ENCODE results near the gene MEOX1. TPM values are rescaled to one million over a fixed set of nuclear protein-coding genes. Genes with fewer than 3 reads are reported as not detected.

MEOX1 gene
- total RNA-seq, 4 donors from 2014 or later, result 0.32 to 4.5 (median 0.96) TPM; not detected in 1

GRCh38 chr17:43648916-43649315 lies 12.8 kb downstream of the MEOX1 start:
- no peak overlapping the region for H3K27ac ChIP-seq
- peaks cover 30% of the 10 kb centered on the region for H3K27me3 ChIP-seq
- no peak for DNase-seq
- no peaks in the 10 kb centered on the region for H3K36me3 ChIP-seq
- no peaks in the 10 kb centered on the region for H3K9me3 ChIP-seq
- in situ Hi-C loops (cut with MboI; ENCODE audit: low pct_ligation_motif_present in 1 of 4, low pct_unique_long_range_greater_than_20kb in 1 of 4, low sequenced_read_pairs in 3 of 4), result no loop called here
- TF ChIP-seq CTCF (IDR thresholded peaks at IDR 0.05), result no peak
- no peak for TF ChIP-seq EP300 (IDR thresholded peaks at IDR 0.05; ENCODE audit: low read depth)
- TF ChIP-seq POLR2AphosphoS5 (IDR thresholded peaks at IDR 0.05), result no peak
- no peak for TF ChIP-seq POLR2A (IDR thresholded peaks at IDR 0.05)
- WGBS, 2 donors (ENCODE audit: low coverage in 1 of 2), result 91% methylated on average over 7 of the region's 7 CpGs; no CpG with 5 or more reads in 1 of the 2 donors
- H3K4me1 ChIP-seq, result peaks cover 0 to 12% (median 4%) of the 10 kb centered on the region in 4 donors
- no peak overlapping the region for H3K4me3 ChIP-seq
- intact Hi-C loops (cut with DNase I; ENCODE audit: low total_unique reads), result no loop called here

- intact Hi-C loops (cut with DNase I; ENCODE audit: low total_unique reads), result no loop called here
- WGBS, 2 donors (ENCODE audit: low coverage in 1 of 2), result 8 to 23% methylated on average over 5 to 42 of the region's 72 CpGs
- no peaks in the 10 kb centered on the region for H3K36me3 ChIP-seq
- H3K4me3 ChIP-seq, result peak overlapping the region; percentile 26 to 50 (median 37)
- no peak for TF ChIP-seq EP300 (IDR thresholded peaks at IDR 0.05; ENCODE audit: low read depth)
- TF ChIP-seq POLR2A (IDR thresholded peaks at IDR 0.05), result no peak
- TF ChIP-seq POLR2AphosphoS5 (IDR thresholded peaks at IDR 0.05), result no peak
- TF ChIP-seq CTCF (IDR thresholded peaks at IDR 0.05), result no peak
- H3K27ac ChIP-seq, result peak overlapping the region; percentile 65 to 73 (median 66)
- H3K4me1 ChIP-seq, result peaks cover 0 to 12% (median 4%) of the 10 kb centered on the region in 4 donors
- H3K9me3 ChIP-seq, result no peaks in the 10 kb centered on the region
- H3K27me3 ChIP-seq, result peaks cover 33% of the 10 kb centered on the region
- in situ Hi-C loops (cut with MboI; ENCODE audit: low pct_ligation_motif_present in 1 of 4, low pct_unique_long_range_greater_than_20kb in 1 of 4, low sequenced_read_pairs in 3 of 4), result no loop called here
- peak; percentile 37 for DNase-seq
Measured at GRCh38 chr17:43645765-43646481, 15.8 kb downstream of the MEOX1 start.

- TF ChIP-seq POLR2AphosphoS5 (IDR thresholded peaks at IDR 0.05), result no peak
- TF ChIP-seq EP300 (IDR thresholded peaks at IDR 0.05; ENCODE audit: low read depth), result no peak
- no peak for TF ChIP-seq CTCF (IDR thresholded peaks at IDR 0.05)
- no peak for TF ChIP-seq POLR2A (IDR thresholded peaks at IDR 0.05)
- intact Hi-C loops (cut with DNase I; ENCODE audit: low total_unique reads), result no loop called here
- H3K27ac ChIP-seq, result peak overlapping the region; percentile 65 to 73 (median 66)
- H3K27me3 ChIP-seq, result peaks cover 33% of the 10 kb centered on the region
- H3K4me1 ChIP-seq, result peaks cover 0 to 12% (median 4%) of the 10 kb centered on the region in 4 donors
- H3K4me3 ChIP-seq, result peak overlapping the region in 1 of 4 donors; percentile 50
- in situ Hi-C loops (cut with MboI; ENCODE audit: low pct_ligation_motif_present in 1 of 4, low pct_unique_long_range_greater_than_20kb in 1 of 4, low sequenced_read_pairs in 3 of 4), result no loop called here
- no peaks in the 10 kb centered on the region for H3K9me3 ChIP-seq
- WGBS, 2 donors (ENCODE audit: low coverage in 1 of 2), result 67 to 89% methylated on average over 6 to 16 of the region's 16 CpGs
- DNase-seq, result no peak
- H3K36me3 ChIP-seq, result no peaks in the 10 kb centered on the region
Measured at GRCh38 chr17:43645450-43645764, 16.3 kb downstream of the MEOX1 start.

- Histone ChIP-seq H3K4me1 (peaks cover 0 to 12% (median 4%) of the 10 kb centered on the region in 4 donors), H3K4me3 (no peak overlapping the region), H3K27me3 (peaks cover 33% of the 10 kb centered on the region), H3K9me3 (no peaks in the 10 kb centered on the region), H3K36me3 (no peaks in the 10 kb centered on the region), H3K27ac (no peak overlapping the region)
- WGBS, 2 donors (ENCODE audit: low coverage in 1 of 2), result 60 to 82% methylated on average over 1 to 3 of the region's 4 CpGs
- intact Hi-C loops (cut with DNase I; ENCODE audit: low total_unique reads), result no loop called here
- TF ChIP-seq POLR2AphosphoS5 (IDR thresholded peaks at IDR 0.05), result no peak
- TF ChIP-seq POLR2A (IDR thresholded peaks at IDR 0.05), result no peak
- no peak for TF ChIP-seq EP300 (IDR thresholded peaks at IDR 0.05; ENCODE audit: low read depth)
- TF ChIP-seq CTCF (IDR thresholded peaks at IDR 0.05), result no peak
- no peak for DNase-seq
- in situ Hi-C loops (cut with MboI; ENCODE audit: low pct_ligation_motif_present in 1 of 4, low pct_unique_long_range_greater_than_20kb in 1 of 4, low sequenced_read_pairs in 3 of 4), result no loop called here
Measured at GRCh38 chr17:43644081-43644480, 17.6 kb downstream of the MEOX1 start.
